Mesenchymal stem cell (in vitro differentiated cells and primary cell): ENCODE measurements around the gene DAAM2.

ENCODE experiments used
- DNase-seq: peaks from one replicate; pipeline ENCODE4 v3.0.0-alpha.2; 2013
- H2AFZ ChIP-seq: one replicate; pipeline ENCODE4 v1.6.1; 2013; ENCODE audit warnings: low read depth, mild to moderate bottlenecking, control low read depth, inconsistent platforms, low read length, moderate library complexity
- H2AK5ac ChIP-seq: 2 replicates; pipeline ENCODE4 v1.6.1; 2013; ENCODE audit warnings: low read length, moderate library complexity, mild to moderate bottlenecking, inconsistent platforms; ENCODE audit not compliant: severe bottlenecking
- H2BK120ac ChIP-seq: one replicate; pipeline ENCODE4 v1.6.1; 2013; ENCODE audit warnings: low read depth, mild to moderate bottlenecking, inconsistent platforms, low read length, moderate library complexity
- H2BK12ac ChIP-seq, 2 experiments: one replicate each; pipeline ENCODE4 v1.6.1; 2013; ENCODE audit warnings: inconsistent platforms in 2 of 2, low read length in 2 of 2, mild to moderate bottlenecking in 2 of 2, moderate library complexity in 2 of 2, control low read depth in 1 of 2
- H2BK15ac ChIP-seq: one replicate; pipeline ENCODE4 v1.6.1; 2013; ENCODE audit warnings: mild to moderate bottlenecking, low read depth, inconsistent platforms; ENCODE audit not compliant: poor library complexity, severe bottlenecking
- H2BK5ac ChIP-seq: 2 replicates; pipeline ENCODE4 v1.6.1; 2013; ENCODE audit warnings: low read depth, mild to moderate bottlenecking, low read length, control low read depth, inconsistent platforms; ENCODE audit not compliant: poor library complexity, severe bottlenecking
- H3K14ac ChIP-seq, 2 experiments: one replicate each; pipeline ENCODE4 v1.6.1; 2013; ENCODE audit warnings: inconsistent platforms in 2 of 2, low read length in 2 of 2, control low read depth in 1 of 2, mild to moderate bottlenecking in 1 of 2, moderate library complexity in 1 of 2
- H3K18ac ChIP-seq, 2 experiments: one replicate each; pipeline ENCODE4 v1.6.1; 2013; ENCODE audit warnings: inconsistent platforms in 2 of 2, low read length in 2 of 2, control low read depth in 1 of 2, low read depth in 1 of 2, mild to moderate bottlenecking in 1 of 2
- H3K23ac ChIP-seq, 2 experiments: one replicate each; pipeline ENCODE4 v1.6.1; 2013; ENCODE audit warnings: inconsistent platforms in 2 of 2, low read length in 2 of 2, mild to moderate bottlenecking in 2 of 2, moderate library complexity in 2 of 2, control low read depth in 1 of 2
- H3K27ac ChIP-seq: 2 replicates; pipeline ENCODE4 v1.5.1; 2013; ENCODE audit warnings: mild to moderate bottlenecking, moderate library complexity, low read length, control low read depth, inconsistent platforms; ENCODE audit not compliant: poor library complexity, severe bottlenecking
- H3K27me3 ChIP-seq, 2 experiments: 2 replicates each; pipeline versions ENCODE4 v1.6.1 to v1.7.0; 2013; ENCODE audit warnings: low read length in 2 of 2, mild to moderate bottlenecking in 2 of 2, moderate library complexity in 2 of 2, control low read depth in 1 of 2, inconsistent platforms in 1 of 2; ENCODE audit not compliant: control insufficient read depth in 1 of 2, insufficient read depth in 1 of 2
- H3K36me3 ChIP-seq, 2 experiments: 2 replicates each; pipeline versions ENCODE4 v1.6.1 to v1.7.0; 2013; ENCODE audit warnings: low read length in 2 of 2, control low read depth in 1 of 2, inconsistent platforms in 1 of 2, low read depth in 1 of 2, mild to moderate bottlenecking in 1 of 2; ENCODE audit not compliant: insufficient read depth in 2 of 2, control insufficient read depth in 1 of 2
- H3K4ac ChIP-seq, 2 experiments: one replicate each; pipeline ENCODE4 v1.6.1; 2013; ENCODE audit warnings: inconsistent platforms in 2 of 2, low read length in 2 of 2, mild to moderate bottlenecking in 2 of 2, moderate library complexity in 2 of 2, control low read depth in 1 of 2, low read depth in 1 of 2
- H3K4me1 ChIP-seq: 2 replicates; pipeline ENCODE4 v1.6.1; 2013; ENCODE audit warnings: low read depth, low read length, control low read depth; ENCODE audit not compliant: control insufficient read depth, insufficient read depth
- H3K4me2 ChIP-seq: 2 replicates; pipeline ENCODE4 v1.6.1; 2013; ENCODE audit warnings: low read length, mild to moderate bottlenecking, inconsistent platforms; ENCODE audit not compliant: poor library complexity, severe bottlenecking
- H3K4me3 ChIP-seq, 2 experiments: 2 replicates each; pipeline versions ENCODE4 v1.5.1 to v1.7.0; 2013; ENCODE audit warnings: low read length in 2 of 2, mild to moderate bottlenecking in 2 of 2, control low read depth in 1 of 2, low read depth in 1 of 2; ENCODE audit not compliant: insufficient read depth in 1 of 2
- H3K79me1 ChIP-seq: replicated peaks from 2 replicates; pipeline ENCODE4 v1.6.1; 2013; ENCODE audit warnings: mild to moderate bottlenecking, control low read depth, low read length, inconsistent platforms; ENCODE audit not compliant: poor library complexity, severe bottlenecking
- H3K9ac ChIP-seq: 2 replicates; pipeline ENCODE4 v1.7.0; 2013; ENCODE audit warnings: mild to moderate bottlenecking, low read length, moderate library complexity
- H3K9me3 ChIP-seq: 2 replicates; pipeline ENCODE4 v1.7.0; 2013; ENCODE audit warnings: mild to moderate bottlenecking, low read length; ENCODE audit not compliant: control insufficient read depth
- H4K8ac ChIP-seq: one replicate; pipeline ENCODE4 v1.6.1; 2013; ENCODE audit warnings: inconsistent platforms, mild to moderate bottlenecking, low read length, moderate library complexity
- H4K91ac ChIP-seq: one replicate; pipeline ENCODE4 v1.6.1; 2013; ENCODE audit warnings: mild to moderate bottlenecking, low read length, inconsistent platforms
- WGBS: methylation state at CpG from one replicate; pipeline ENCODE4 v1.1.7; 2013; ENCODE audit warnings: mixed read lengths; 5-methylcytosine and 5-hydroxymethylcytosine counted together

Gene DAAM2

GRCh38 chr6:39808346-39808745, 16.2 kb downstream of the DAAM2 start:
- H2BK15ac ChIP-seq = no peak overlapping the region
- no peak overlapping the region for H3K14ac ChIP-seq
- no peak overlapping the region for H2BK12ac ChIP-seq
- H3K27me3 ChIP-seq = no peaks in the 10 kb centered on the region
- no peaks in the 10 kb centered on the region for H3K36me3 ChIP-seq
- H3K4ac ChIP-seq = peak overlapping the region in 1 of 2 experiments; percentile 44
- H3K18ac ChIP-seq = no peak overlapping the region
- no peak overlapping the region for H2AK5ac ChIP-seq
- H2BK5ac ChIP-seq = no peak overlapping the region
- no peak overlapping the region for H3K4me3 ChIP-seq
- H3K79me1 ChIP-seq = peaks cover 19% of the 10 kb centered on the region
- no peak overlapping the region for H3K27ac ChIP-seq
- no peak overlapping the region for H4K91ac ChIP-seq
- peak overlapping the region; percentile 53 for H4K8ac ChIP-seq
- no peak for DNase-seq
- H3K9ac ChIP-seq = no peak overlapping the region
- 98% methylated on average over 3 of the region's 3 CpGs for WGBS
- no peak overlapping the region for H2AFZ ChIP-seq
- H3K9me3 ChIP-seq = no peaks in the 10 kb centered on the region
- no peak overlapping the region for H3K4me2 ChIP-seq
- H2BK120ac ChIP-seq = no peak overlapping the region
- H3K23ac ChIP-seq = peak overlapping the region in 1 of 2 experiments; percentile 51
- peaks cover 8% of the 10 kb centered on the region for H3K4me1 ChIP-seq

DNA sequence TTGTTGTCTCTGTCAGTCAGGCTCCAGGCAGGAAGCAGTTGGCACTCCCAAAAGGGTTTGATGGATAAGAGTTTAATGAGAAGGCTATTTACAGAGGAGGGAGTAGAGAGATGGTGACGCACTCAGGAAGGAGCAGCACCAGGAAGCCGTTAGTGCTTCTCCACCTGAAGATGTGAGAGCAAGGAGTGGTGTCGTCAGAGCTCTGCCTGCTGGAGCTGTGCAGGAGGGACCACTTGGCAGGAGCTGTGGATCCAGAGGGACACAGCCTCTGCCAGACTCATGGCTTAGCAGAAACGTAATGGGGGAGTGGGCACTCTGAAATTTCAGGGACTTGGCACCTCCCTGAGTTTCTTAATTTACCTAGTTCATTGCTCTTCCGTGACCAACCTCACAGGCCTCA, 16.8 kb downstream of the DAAM2 start:
- H3K79me1 ChIP-seq = peaks cover 13% of the 10 kb centered on the region
- H2BK5ac ChIP-seq = no peak overlapping the region
- H3K23ac ChIP-seq = no peak overlapping the region
- no peak overlapping the region for H2BK15ac ChIP-seq
- H4K8ac ChIP-seq = no peak overlapping the region
- no peaks in the 10 kb centered on the region for H3K36me3 ChIP-seq
- no peak overlapping the region for H3K4me2 ChIP-seq
- H3K4ac ChIP-seq = no peak overlapping the region
- no peaks in the 10 kb centered on the region for H3K9me3 ChIP-seq
- H4K91ac ChIP-seq = no peak overlapping the region
- peak overlapping the region in 1 of 2 experiments; percentile 28 for H3K18ac ChIP-seq
- H3K27ac ChIP-seq = no peak overlapping the region
- H3K4me1 ChIP-seq = peaks cover 6% of the 10 kb centered on the region
- no peak overlapping the region for H3K4me3 ChIP-seq
- no peak overlapping the region for H3K14ac ChIP-seq
- no peak overlapping the region for H2BK12ac ChIP-seq
- DNase-seq = no peak
- peak overlapping the region; percentile 11 for H2AK5ac ChIP-seq
- H3K27me3 ChIP-seq = no peaks in the 10 kb centered on the region
- H2BK120ac ChIP-seq = no peak overlapping the region
- H3K9ac ChIP-seq = no peak overlapping the region
- H2AFZ ChIP-seq = no peak overlapping the region
- WGBS = 79% methylated on average over 5 of the region's 5 CpGs

GRCh38 chr6:39811835-39812345, 19.7 kb downstream of the DAAM2 start:
- peaks cover 12% of the 10 kb centered on the region for H3K79me1 ChIP-seq
- no peak overlapping the region for H3K4me3 ChIP-seq
- no peak overlapping the region for H2BK12ac ChIP-seq
- H3K9ac ChIP-seq = no peak overlapping the region
- H4K91ac ChIP-seq = no peak overlapping the region
- H2BK15ac ChIP-seq = no peak overlapping the region
- WGBS = 86% methylated on average over 3 of the region's 3 CpGs
- H3K23ac ChIP-seq = no peak overlapping the region
- no peaks in the 10 kb centered on the region for H3K27me3 ChIP-seq
- peaks cover 3% of the 10 kb centered on the region for H3K4me1 ChIP-seq
- DNase-seq = no peak
- H2BK5ac ChIP-seq = no peak overlapping the region
- no peak overlapping the region for H3K18ac ChIP-seq
- H3K4ac ChIP-seq = no peak overlapping the region
- no peak overlapping the region for H3K4me2 ChIP-seq
- no peak overlapping the region for H3K14ac ChIP-seq
- no peaks in the 10 kb centered on the region for H3K36me3 ChIP-seq
- H2AFZ ChIP-seq = no peak overlapping the region
- no peak overlapping the region for H2BK120ac ChIP-seq
- no peaks in the 10 kb centered on the region for H3K9me3 ChIP-seq
- no peak overlapping the region for H3K27ac ChIP-seq
- H2AK5ac ChIP-seq = no peak overlapping the region
- no peak overlapping the region for H4K8ac ChIP-seq

- H2AFZ ChIP-seq = no peak overlapping the region
- H3K18ac ChIP-seq = peak overlapping the region in 1 of 2 experiments; percentile 55
- H3K4me2 ChIP-seq = no peak overlapping the region
- H2BK5ac ChIP-seq = no peak overlapping the region
- no peak overlapping the region for H2AK5ac ChIP-seq
- H3K23ac ChIP-seq = no peak overlapping the region
- no peaks in the 10 kb centered on the region for H3K9me3 ChIP-seq
- no peak overlapping the region for H3K27ac ChIP-seq
- H2BK120ac ChIP-seq = no peak overlapping the region
- peak overlapping the region; percentile 1 for H3K9ac ChIP-seq
- H2BK12ac ChIP-seq = no peak overlapping the region
- H3K4me3 ChIP-seq = peak overlapping the region in 1 of 2 experiments; percentile 46
- 93% methylated on average over 2 of the region's 2 CpGs for WGBS
- no peak overlapping the region for H2BK15ac ChIP-seq
- DNase-seq = no peak
- no peak overlapping the region for H3K14ac ChIP-seq
- H3K4ac ChIP-seq = no peak overlapping the region
- H3K79me1 ChIP-seq = peaks cover 12% of the 10 kb centered on the region
- H4K91ac ChIP-seq = no peak overlapping the region
- no peaks in the 10 kb centered on the region for H3K27me3 ChIP-seq
- H4K8ac ChIP-seq = no peak overlapping the region
- peaks cover 3% of the 10 kb centered on the region for H3K4me1 ChIP-seq
- H3K36me3 ChIP-seq = no peaks in the 10 kb centered on the region
These were observed 20.3 kb downstream of the DAAM2 start for GRCh38 chr6:39812496-39812852.
